Measurements from ENCODE around the gene GLDC.

GLDC gene

GRCh38 chr9:6501526-6502210 is 143.9 kb downstream of the GLDC start:
- Mint-ChIP-seq H3K9me3 (ENCODE audit: low read depth) (no peaks in the 10 kb centered on the region), H3K4me1 (ENCODE audit: low read depth) (no peaks in the 10 kb centered on the region), H3K27me3 (no peaks in the 10 kb centered on the region), H3K36me3 (peaks cover 25% of the 10 kb centered on the region), H3K4me3 (no peak overlapping the region), H3K27ac (peak overlapping the region; percentile 25)

GRCh38 chr9:6498982-6499381 is 146.5 kb downstream of the GLDC start:
- Mint-ChIP-seq H3K4me1 (ENCODE audit: low read depth) (no peaks in the 10 kb centered on the region), H3K9me3 (ENCODE audit: low read depth) (no peaks in the 10 kb centered on the region), H3K27me3 (no peaks in the 10 kb centered on the region), H3K27ac (peak overlapping the region; percentile 54), H3K36me3 (peaks cover 15% of the 10 kb centered on the region), H3K4me3 (no peak overlapping the region)

- no peak overlapping the region for H3K4me3 Mint-ChIP-seq
- H3K36me3 Mint-ChIP-seq: peaks cover 6% of the 10 kb centered on the region
- H3K4me1 Mint-ChIP-seq (ENCODE audit: low read depth): no peaks in the 10 kb centered on the region
- no peak overlapping the region for H3K27ac Mint-ChIP-seq
- H3K9me3 Mint-ChIP-seq (ENCODE audit: low read depth): no peaks in the 10 kb centered on the region
- no peaks in the 10 kb centered on the region for H3K27me3 Mint-ChIP-seq
Observed at GRCh38 chr9:6495466-6495865, 150.1 kb downstream of the GLDC start.

- Mint-ChIP-seq H3K27ac (no peak overlapping the region), H3K4me3 (no peak overlapping the region), H3K4me1 (ENCODE audit: low read depth) (peaks cover 4% of the 10 kb centered on the region), H3K27me3 (no peaks in the 10 kb centered on the region), H3K9me3 (ENCODE audit: low read depth) (no peaks in the 10 kb centered on the region), H3K36me3 (no peaks in the 10 kb centered on the region)
Observed at GRCh38 chr9:6490863-6491262, 154.7 kb downstream of the GLDC start.

GRCh38 chr9:6489099-6489498 is 156.4 kb downstream of the GLDC start:
- Mint-ChIP-seq H3K27me3 (no peaks in the 10 kb centered on the region), H3K36me3 (no peaks in the 10 kb centered on the region), H3K9me3 (ENCODE audit: low read depth) (no peaks in the 10 kb centered on the region), H3K27ac (no peak overlapping the region), H3K4me1 (ENCODE audit: low read depth) (peaks cover 4% of the 10 kb centered on the region), H3K4me3 (no peak overlapping the region)

GRCh38 chr9:6488395-6488794 is 157.1 kb downstream of the GLDC start:
- Mint-ChIP-seq H3K4me3 (no peak overlapping the region), H3K27ac (no peak overlapping the region), H3K27me3 (no peaks in the 10 kb centered on the region), H3K4me1 (ENCODE audit: low read depth) (peaks cover 4% of the 10 kb centered on the region), H3K9me3 (ENCODE audit: low read depth) (no peaks in the 10 kb centered on the region), H3K36me3 (no peaks in the 10 kb centered on the region)

GRCh38 chr9:6484210-6484609 is 161.3 kb downstream of the GLDC start:
- H3K4me3 Mint-ChIP-seq: no peak overlapping the region

More at GRCh38 chr9:6484210-6484609, 161.3 kb downstream of the GLDC start:
- H3K27ac Mint-ChIP-seq: no peak overlapping the region
- H3K4me1 Mint-ChIP-seq (ENCODE audit: low read depth): no peaks in the 10 kb centered on the region
- no peaks in the 10 kb centered on the region for H3K9me3 Mint-ChIP-seq (ENCODE audit: low read depth)
- no peaks in the 10 kb centered on the region for H3K36me3 Mint-ChIP-seq
- H3K27me3 Mint-ChIP-seq: no peaks in the 10 kb centered on the region
